Calu3 (cell line): Measurements from ENCODE around the gene CDKAL1. TPM values are rescaled to one million over a fixed set of nuclear protein-coding genes. Genes with fewer than 3 reads are reported as not detected.

Source experiments
- BruUV-seq: library from RNA; stranded (reverse); fragments of 400-500 nt; replicated peaks from 2 replicates; lab custom pipeline; 2021; lab: Mats Ljungman, UMichigan
- CTCF ChIA-PET: fragments of 300-600 bp; sonication (Branson Sonifier 250); formaldehyde crosslinking; loops from one replicate; lab custom pipeline; 2022; ENCODE audit warnings: antibody characterized with exemption; lab: Charles Lee
- DNase-seq: peaks from one replicate; pipeline ENCODE4 v3.0.0; 2022
- H3K27ac Mint-ChIP-seq: one replicate; pipeline ENCODE4 v1.8.0; 2022; ENCODE audit warnings: mixed read lengths; ENCODE audit not compliant: unreplicated experiment
- H3K27me3 Mint-ChIP-seq: one replicate; pipeline ENCODE4 v1.8.0; 2022; ENCODE audit warnings: mixed read lengths; ENCODE audit not compliant: unreplicated experiment
- H3K36me3 Mint-ChIP-seq: one replicate; pipeline ENCODE4 v1.8.0; 2022; ENCODE audit warnings: mild to moderate bottlenecking, moderate library complexity, mixed read lengths; ENCODE audit not compliant: insufficient read depth, unreplicated experiment
- H3K4me1 Mint-ChIP-seq: one replicate; pipeline ENCODE4 v1.8.0; 2022; ENCODE audit warnings: mild to moderate bottlenecking, low read depth, mixed read lengths; ENCODE audit not compliant: unreplicated experiment
- H3K4me3 Mint-ChIP-seq: one replicate; pipeline ENCODE4 v1.8.0; 2022; ENCODE audit warnings: mild to moderate bottlenecking, low read depth, moderate library complexity, mixed read lengths; ENCODE audit not compliant: unreplicated experiment
- H3K9me3 Mint-ChIP-seq: one replicate; pipeline ENCODE4 v1.8.0; 2022; ENCODE audit warnings: low read depth, mixed read lengths; ENCODE audit not compliant: unreplicated experiment
- CTCF ChIP-seq: fragments of 200-600 bp; IDR thresholded peaks from one replicate; pipeline ENCODE4 v1.8.0; 2022; ENCODE audit warnings: antibody characterized with exemption; ENCODE audit not compliant: unreplicated experiment
- intact Hi-C: fragments of 100-400 bp; cut with micrococcal nuclease; formaldehyde crosslinking; loops from one replicate; pipeline ENCODE4 v1.10.0; 2022; ENCODE audit not compliant: unreplicated experiment
- total RNA-seq: library from RNA; stranded (reverse); gene quantifications from 2 replicates; pipeline ENCODE4 v1.2.3, GENCODE V29; 2022

Gene CDKAL1
- total RNA-seq, 1 experiment from 2014 or later: 39.6 TPM

GRCh38 chr6:20775981-20776380 is 241.7 kb downstream of the CDKAL1 start:
- H3K4me3 Mint-ChIP-seq: no peak overlapping the region
- H3K27me3 Mint-ChIP-seq: no peaks in the 10 kb centered on the region
- DNase-seq: no peak
- no peak overlapping the region for H3K27ac Mint-ChIP-seq
- no peak for TF ChIP-seq CTCF
- no peaks in the 10 kb centered on the region for H3K4me1 Mint-ChIP-seq
- no peaks in the 10 kb centered on the region for H3K36me3 Mint-ChIP-seq
- H3K9me3 Mint-ChIP-seq: no peaks in the 10 kb centered on the region
- BruUV-seq: no TSS peak
- CTCF ChIA-PET: interaction anchor here (0.6 kb wide), 1 partner anchor 212 kb away, joined by 4 read pairs; no protein-coding TSS in a partner anchor
- intact Hi-C loops: no loop called here

GRCh38 chr6:20777801-20778200 is 243.5 kb downstream of the CDKAL1 start:
- intact Hi-C loops: no loop called here
- H3K4me1 Mint-ChIP-seq: no peaks in the 10 kb centered on the region
- no peak overlapping the region for H3K27ac Mint-ChIP-seq
- TF ChIP-seq CTCF: no peak
- DNase-seq: no peak
- no peaks in the 10 kb centered on the region for H3K9me3 Mint-ChIP-seq
- CTCF ChIA-PET: interaction anchor here (0.5 kb wide), 1 partner anchor 21 kb away, joined by 5 read pairs; no protein-coding TSS in a partner anchor
- no TSS peak for BruUV-seq
- H3K27me3 Mint-ChIP-seq: no peaks in the 10 kb centered on the region
- H3K36me3 Mint-ChIP-seq: no peaks in the 10 kb centered on the region
- no peak overlapping the region for H3K4me3 Mint-ChIP-seq

DNA sequence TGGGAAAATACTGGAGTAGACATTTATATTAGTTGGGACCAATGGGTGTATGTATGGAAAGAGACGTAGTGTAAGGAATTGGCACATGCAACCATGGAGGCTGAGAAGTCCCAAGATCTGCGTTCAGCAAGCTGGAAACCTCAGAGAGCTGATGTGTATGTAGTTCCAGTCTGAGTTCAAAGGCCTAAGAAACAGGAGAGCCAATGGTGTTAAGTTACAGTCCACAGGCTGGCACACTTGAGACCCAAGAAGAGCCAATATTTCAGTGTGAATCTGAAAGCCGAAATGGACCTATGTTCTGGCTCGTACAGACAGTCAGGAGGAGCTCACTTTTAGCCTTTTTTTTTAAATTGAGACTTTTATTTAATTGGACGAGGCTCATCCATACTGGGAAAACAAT is 244.2 kb downstream of the CDKAL1 start:
- TF ChIP-seq CTCF: no peak
- Mint-ChIP-seq H3K36me3 (no peaks in the 10 kb centered on the region), H3K9me3 (no peaks in the 10 kb centered on the region), H3K27ac (no peak overlapping the region), H3K27me3 (no peaks in the 10 kb centered on the region), H3K4me1 (no peaks in the 10 kb centered on the region), H3K4me3 (no peak overlapping the region)
- no peak for DNase-seq
- BruUV-seq: no TSS peak
- CTCF ChIA-PET: no interaction called here
- intact Hi-C loops: no loop called here

GRCh38 chr6:20778912-20779311 is 244.7 kb downstream of the CDKAL1 start:
- Mint-ChIP-seq H3K4me3 (no peak overlapping the region), H3K27me3 (no peaks in the 10 kb centered on the region), H3K36me3 (no peaks in the 10 kb centered on the region), H3K27ac (no peak overlapping the region), H3K9me3 (no peaks in the 10 kb centered on the region), H3K4me1 (no peaks in the 10 kb centered on the region)
- BruUV-seq: no TSS peak
- no peak for DNase-seq
- intact Hi-C loops: no loop called here
- CTCF ChIA-PET: interaction anchor here (0.8 kb wide), 1 partner anchor 93 kb away, joined by 6 read pairs; no protein-coding TSS in a partner anchor
- no peak for TF ChIP-seq CTCF
